ENCODE results near the gene MCOLN1. TPM values are rescaled to one million over a fixed set of nuclear protein-coding genes. Genes with fewer than 3 reads are reported as not detected.

Gene MCOLN1
- total and polyA plus RNA-seq, 2 donors from 2014 or later = 24.0 to 25.7 TPM

GRCh38 chr19:7505288-7505681 lies 17.1 kb upstream of the MCOLN1 start:
- Histone ChIP-seq H3K27ac (ENCODE audit: low read depth in 2 of 2, low read length in 2 of 2) (no peak overlapping the region), H3K27me3 (ENCODE audit: control insufficient read depth, insufficient read depth, low read length) (no peaks in the 10 kb centered on the region), H3K4me3 (ENCODE audit: low read length in 3 of 3) (no peak overlapping the region), H3K9me3 (ENCODE audit: control insufficient read depth in 2 of 3, insufficient read depth in 1 of 3, low read length in 3 of 3) (no peaks in the 10 kb centered on the region), H3K36me3 (ENCODE audit: control insufficient read depth in 2 of 3, insufficient read depth in 3 of 3, low read length in 3 of 3) (no peaks in the 10 kb centered on the region), H3K4me1 (ENCODE audit: control insufficient read depth in 2 of 3, insufficient read depth in 2 of 3, low read depth in 1 of 3, low read length in 3 of 3) (peaks cover 0 to 5% (median 4%) of the 10 kb centered on the region in 3 donors), H3K9ac (ENCODE audit: low read length in 3 of 3) (no peak overlapping the region)
- DNase-seq = peak in 1 of 5 donors; percentile 60
- FAIRE-seq = no peak
- intact Hi-C loops (cut with DNase I) = no loop called here
- TF ChIP-seq CTCF (IDR thresholded peaks at IDR 0.05; ENCODE audit: borderline replicate concordance, extremely low read depth, insufficient read depth) = no peak

GRCh38 chr19:7505682-7506384 lies 16.6 kb upstream of the MCOLN1 start:
- intact Hi-C loops (cut with DNase I) = no loop called here
- Histone ChIP-seq H3K9me3 (ENCODE audit: control insufficient read depth in 2 of 3, insufficient read depth in 1 of 3, low read length in 3 of 3) (no peaks in the 10 kb centered on the region), H3K36me3 (ENCODE audit: control insufficient read depth in 2 of 3, insufficient read depth in 3 of 3, low read length in 3 of 3) (no peaks in the 10 kb centered on the region), H3K9ac (ENCODE audit: low read length in 3 of 3) (no peak overlapping the region), H3K27ac (ENCODE audit: low read depth in 2 of 2, low read length in 2 of 2) (no peak overlapping the region), H3K27me3 (ENCODE audit: control insufficient read depth, insufficient read depth, low read length) (no peaks in the 10 kb centered on the region), H3K4me1 (ENCODE audit: control insufficient read depth in 2 of 3, insufficient read depth in 2 of 3, low read depth in 1 of 3, low read length in 3 of 3) (peaks cover 0 to 4% (median 4%) of the 10 kb centered on the region in 3 donors), H3K4me3 (ENCODE audit: low read length in 3 of 3) (no peak overlapping the region)
- DNase-seq (peak; percentile 31 to 88 (median 39)), FAIRE-seq (no peak)
- TF ChIP-seq CTCF (IDR thresholded peaks at IDR 0.05; ENCODE audit: borderline replicate concordance, extremely low read depth, insufficient read depth) = no peak

GRCh38 chr19:7506385-7507328 lies 15.8 kb upstream of the MCOLN1 start:
- peaks cover 0 to 4% (median 3%) of the 10 kb centered on the region in 3 donors for H3K4me1 ChIP-seq (ENCODE audit: control insufficient read depth in 2 of 3, insufficient read depth in 2 of 3, low read depth in 1 of 3, low read length in 3 of 3)
- no peak for FAIRE-seq
- no peak overlapping the region for H3K4me3 ChIP-seq (ENCODE audit: low read length in 3 of 3)
- no peaks in the 10 kb centered on the region for H3K9me3 ChIP-seq (ENCODE audit: control insufficient read depth in 2 of 3, insufficient read depth in 1 of 3, low read length in 3 of 3)
- no peaks in the 10 kb centered on the region for H3K36me3 ChIP-seq (ENCODE audit: control insufficient read depth in 2 of 3, insufficient read depth in 3 of 3, low read length in 3 of 3)
- H3K27me3 ChIP-seq (ENCODE audit: control insufficient read depth, insufficient read depth, low read length) = no peaks in the 10 kb centered on the region
- no peak overlapping the region for H3K27ac ChIP-seq (ENCODE audit: low read depth in 2 of 2, low read length in 2 of 2)
- intact Hi-C loops (cut with DNase I) = no loop called here
- H3K9ac ChIP-seq (ENCODE audit: low read length in 3 of 3) = no peak overlapping the region
- no peak for TF ChIP-seq CTCF (IDR thresholded peaks at IDR 0.05; ENCODE audit: borderline replicate concordance, extremely low read depth, insufficient read depth)
- peak; percentile 73 to 96 (median 80) for DNase-seq
